PFSK-1 (cell line): ENCODE data around the gene LSM4.

Experiments
- FOXP2 ChIP-seq: optimal IDR thresholded peaks from 2 replicates; pipeline ENCODE3; 2011; ENCODE audit warnings: borderline replicate concordance, control low read depth, inconsistent platforms; ENCODE audit not compliant: insufficient read depth; ENCODE audit errors: extremely low read length, extremely low read depth
- POLR2AphosphoS5 ChIP-seq: IDR thresholded peaks from 2 replicates; pipeline ENCODE4 v1.6.1; 2012; ENCODE audit warnings: low read depth, mild to moderate bottlenecking, control low read depth, low read length, moderate library complexity
- REST ChIP-seq, 2 experiments: IDR thresholded peaks; 2 replicates each; pipeline versions ENCODE4 v1.6.1 to v1.8.0; 2011 to 2012; ENCODE audit warnings: low read depth in 2 of 2, low read length in 2 of 2, control low read depth in 1 of 2, inconsistent platforms in 1 of 2, mild to moderate bottlenecking in 1 of 2, moderate library complexity in 1 of 2; ENCODE audit not compliant: insufficient read depth in 1 of 2
- SIN3A ChIP-seq: IDR thresholded peaks from 2 replicates; pipeline ENCODE4 v1.6.1; 2012; ENCODE audit warnings: mild to moderate bottlenecking, low read length, moderate library complexity, borderline replicate concordance; ENCODE audit not compliant: insufficient read depth
- TAF1 ChIP-seq: IDR thresholded peaks from 2 replicates; pipeline ENCODE4 v1.6.1; 2012; ENCODE audit warnings: low read length, control low read depth, borderline replicate concordance; ENCODE audit not compliant: insufficient read depth

LSM4 gene

GRCh38 chr19:18304458-18305310, 18.2 kb downstream of the LSM4 start:
- TF ChIP-seq POLR2AphosphoS5: peak; percentile 79
- peak; percentile 77; the same call in 1 of the 2 replicates for TF ChIP-seq TAF1
- no peak for TF ChIP-seq REST (IDR thresholded peaks at IDR 0.05; ENCODE audit: insufficient read depth in 1 of 2, low read depth in 2 of 2, low read length in 2 of 2)
- no peak; the same call in 1 of the 2 replicates for TF ChIP-seq SIN3A
- peak; percentile 42 for TF ChIP-seq FOXP2

GRCh38 chr19:18304208-18304457, 18.7 kb downstream of the LSM4 start:
- TF ChIP-seq REST (IDR thresholded peaks at IDR 0.05; ENCODE audit: insufficient read depth in 1 of 2, low read depth in 2 of 2, low read length in 2 of 2) (no peak), TAF1 (no peak), SIN3A (no peak), FOXP2 (no peak), POLR2AphosphoS5 (no peak)

- no peak for TF ChIP-seq REST (IDR thresholded peaks at IDR 0.05; ENCODE audit: insufficient read depth in 1 of 2, low read depth in 2 of 2, low read length in 2 of 2)
- no peak for TF ChIP-seq SIN3A
- TF ChIP-seq FOXP2: no peak
- no peak for TF ChIP-seq POLR2AphosphoS5
- TF ChIP-seq TAF1: no peak
Observed at GRCh38 chr19:18301718-18302111, 21.2 kb downstream of the LSM4 start.

GRCh38 chr19:18300930-18301717, 21.8 kb downstream of the LSM4 start:
- TF ChIP-seq TAF1 (no peak), POLR2AphosphoS5 (no peak), REST (IDR thresholded peaks at IDR 0.05; ENCODE audit: insufficient read depth in 1 of 2, low read depth in 2 of 2, low read length in 2 of 2) (no peak), SIN3A (no peak), FOXP2 (peak; percentile 46)
